CD4-positive, alpha-beta T cell treated with Interferon alpha-2 for 1 hour (primary cell): ENCODE measurements around the gene TCF19.

Experiments
- DNase-seq, 2 donors: peaks; one replicate each; pipeline ENCODE4 v3.0.0-alpha.2; 2020 to 2022

Gene TCF19

GRCh38 chr6:31210741-31211532 lies 52.5 kb downstream of the TCF19 start:
- no peak for DNase-seq
